Ishikawa (cell line): ENCODE data around the gene KIF6.

Experiments
- CEBPB ChIP-seq: IDR thresholded peaks from 2 replicates; pipeline ENCODE4 v1.6.1; 2012
- CREB1 ChIP-seq: IDR thresholded peaks from 2 replicates; pipeline ENCODE4 v1.6.1; 2012; ENCODE audit warnings: low read depth
- EGR1 ChIP-seq: IDR thresholded peaks from 2 replicates; pipeline ENCODE4 v1.6.1; 2012
- EP300 ChIP-seq: IDR thresholded peaks from 2 replicates; pipeline ENCODE4 v1.6.1; 2012; ENCODE audit warnings: borderline replicate concordance
- FOXM1 ChIP-seq: IDR thresholded peaks from 2 replicates; pipeline ENCODE4 v1.6.1; 2012; ENCODE audit warnings: low read depth, borderline replicate concordance
- MAX ChIP-seq: IDR thresholded peaks from 2 replicates; pipeline ENCODE4 v1.6.1; 2012
- NFIC ChIP-seq: IDR thresholded peaks from 2 replicates; pipeline ENCODE4 v1.6.1; 2012
- RAD21 ChIP-seq: IDR thresholded peaks from 2 replicates; pipeline ENCODE4 v1.6.1; 2012; ENCODE audit warnings: low read depth
- TAF1 ChIP-seq: IDR thresholded peaks from 2 replicates; pipeline ENCODE4 v1.6.1; 2012; ENCODE audit warnings: low read depth, mild to moderate bottlenecking
- TCF12 ChIP-seq: IDR thresholded peaks from 2 replicates; pipeline ENCODE4 v1.6.1; 2012; ENCODE audit warnings: low read depth
- TEAD4 ChIP-seq: IDR thresholded peaks from 2 replicates; pipeline ENCODE4 v1.6.1; 2012
- YY1 ChIP-seq: IDR thresholded peaks from 2 replicates; pipeline ENCODE4 v1.6.1; 2012; ENCODE audit warnings: low read depth
- ZBTB7A ChIP-seq: IDR thresholded peaks from 2 replicates; pipeline ENCODE4 v1.6.1; 2012; ENCODE audit warnings: low read depth
- TF ChIP-seq, protein P1 (sequence below): IDR thresholded peaks from 2 replicates; pipeline ENCODE4 v1.6.1; 2012; ENCODE audit warnings: low read depth, mild to moderate bottlenecking
- TF ChIP-seq, protein P2 (sequence below): IDR thresholded peaks from 2 replicates; pipeline ENCODE4 v1.6.1; 2012

KIF6 gene

DNA sequence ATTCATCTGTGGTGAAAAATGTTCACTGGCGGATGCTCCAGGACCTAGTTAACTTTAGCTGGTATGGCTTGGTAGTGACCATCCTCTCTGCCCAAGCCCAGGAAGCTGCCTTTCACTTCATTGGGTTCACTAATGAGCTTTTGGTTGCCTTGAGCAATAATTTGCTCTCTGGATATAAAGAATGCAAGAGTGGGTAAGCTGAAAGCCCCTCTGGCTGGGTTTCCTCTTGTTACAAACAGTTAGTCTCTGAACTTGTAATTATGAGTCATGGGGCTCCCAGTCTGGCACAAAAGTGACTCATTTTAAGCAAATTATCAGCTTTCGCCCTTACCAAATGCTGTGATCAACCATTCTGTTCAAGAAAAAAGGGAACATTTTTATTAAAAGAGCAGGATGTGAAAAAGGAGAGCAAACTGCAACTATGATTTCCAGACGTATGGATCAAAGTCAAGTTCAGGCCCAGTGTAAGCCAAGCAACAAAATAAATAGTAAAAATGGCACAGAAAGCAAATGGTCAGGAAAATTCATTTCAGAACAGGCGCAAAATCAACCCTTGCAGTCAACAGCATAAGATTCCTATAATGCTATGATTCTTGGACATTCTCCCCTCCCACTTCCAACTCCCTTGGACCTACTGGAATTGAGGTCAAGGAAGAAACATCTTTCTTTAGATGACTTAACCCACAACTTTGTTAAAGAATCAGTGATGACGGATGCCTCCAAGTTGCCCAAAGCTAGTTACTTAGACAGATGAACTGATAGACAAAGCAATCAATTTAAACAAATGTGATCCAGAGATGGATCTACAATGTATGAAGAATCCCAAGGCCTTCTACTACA lies 272.7 kb downstream of the KIF6 start:
- TF ChIP-seq EGR1, result no peak
- no peak for TF ChIP-seq NFIC
- no peak for TF ChIP-seq YY1
- TF ChIP-seq, protein P1, sequence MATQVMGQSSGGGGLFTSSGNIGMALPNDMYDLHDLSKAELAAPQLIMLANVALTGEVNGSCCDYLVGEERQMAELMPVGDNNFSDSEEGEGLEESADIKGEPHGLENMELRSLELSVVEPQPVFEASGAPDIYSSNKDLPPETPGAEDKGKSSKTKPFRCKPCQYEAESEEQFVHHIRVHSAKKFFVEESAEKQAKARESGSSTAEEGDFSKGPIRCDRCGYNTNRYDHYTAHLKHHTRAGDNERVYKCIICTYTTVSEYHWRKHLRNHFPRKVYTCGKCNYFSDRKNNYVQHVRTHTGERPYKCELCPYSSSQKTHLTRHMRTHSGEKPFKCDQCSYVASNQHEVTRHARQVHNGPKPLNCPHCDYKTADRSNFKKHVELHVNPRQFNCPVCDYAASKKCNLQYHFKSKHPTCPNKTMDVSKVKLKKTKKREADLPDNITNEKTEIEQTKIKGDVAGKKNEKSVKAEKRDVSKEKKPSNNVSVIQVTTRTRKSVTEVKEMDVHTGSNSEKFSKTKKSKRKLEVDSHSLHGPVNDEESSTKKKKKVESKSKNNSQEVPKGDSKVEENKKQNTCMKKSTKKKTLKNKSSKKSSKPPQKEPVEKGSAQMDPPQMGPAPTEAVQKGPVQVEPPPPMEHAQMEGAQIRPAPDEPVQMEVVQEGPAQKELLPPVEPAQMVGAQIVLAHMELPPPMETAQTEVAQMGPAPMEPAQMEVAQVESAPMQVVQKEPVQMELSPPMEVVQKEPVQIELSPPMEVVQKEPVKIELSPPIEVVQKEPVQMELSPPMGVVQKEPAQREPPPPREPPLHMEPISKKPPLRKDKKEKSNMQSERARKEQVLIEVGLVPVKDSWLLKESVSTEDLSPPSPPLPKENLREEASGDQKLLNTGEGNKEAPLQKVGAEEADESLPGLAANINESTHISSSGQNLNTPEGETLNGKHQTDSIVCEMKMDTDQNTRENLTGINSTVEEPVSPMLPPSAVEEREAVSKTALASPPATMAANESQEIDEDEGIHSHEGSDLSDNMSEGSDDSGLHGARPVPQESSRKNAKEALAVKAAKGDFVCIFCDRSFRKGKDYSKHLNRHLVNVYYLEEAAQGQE, result no peak

DNA sequence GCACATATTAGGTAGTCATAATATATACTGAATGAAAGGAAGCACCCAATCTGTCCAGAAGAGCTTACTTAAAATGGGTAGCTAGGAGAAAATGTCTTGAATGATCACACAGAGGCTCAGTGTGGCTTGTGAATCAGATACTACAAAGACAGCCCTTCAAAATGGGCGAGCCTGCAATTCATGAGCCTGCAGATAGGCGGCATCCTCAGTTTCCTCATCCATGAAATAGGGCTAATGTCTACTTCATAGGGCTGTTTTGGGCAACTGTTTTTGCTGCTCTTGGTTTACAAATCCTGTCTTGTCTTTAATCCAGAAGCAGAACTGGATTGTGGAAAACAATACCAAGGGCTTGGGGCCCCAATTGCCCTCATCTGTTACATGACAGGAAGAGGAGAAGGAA lies 273.4 kb downstream of the KIF6 start:
- TF ChIP-seq CREB1, result no peak
- peak; percentile 27; the same call in 1 of the 2 replicates for TF ChIP-seq RAD21
- no peak for TF ChIP-seq TEAD4
- TF ChIP-seq EGR1, result no peak
- no peak for TF ChIP-seq MAX
- no peak for TF ChIP-seq TCF12

DNA sequence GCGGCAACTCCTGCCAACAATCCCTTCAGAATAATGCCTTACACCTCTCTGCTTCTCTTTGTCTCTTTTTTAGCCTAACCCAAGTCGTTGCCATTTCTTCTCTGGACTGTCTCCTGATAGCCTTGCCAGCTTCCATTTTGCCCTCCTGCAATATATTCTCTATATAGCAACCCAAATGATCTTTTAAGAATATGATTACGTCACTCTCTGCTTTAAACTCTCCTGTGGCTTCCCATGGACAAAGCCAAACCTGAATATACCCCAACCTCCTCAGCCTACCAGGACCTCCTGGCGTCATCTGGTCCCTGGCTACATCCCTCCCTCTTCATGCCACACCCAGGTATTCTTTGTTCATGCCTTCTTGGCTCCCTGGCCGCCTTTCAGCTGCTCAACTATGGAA lies 276.2 kb downstream of the KIF6 start:
- TF ChIP-seq CREB1 (no peak), TEAD4 (no peak), YY1 (no peak), EP300 (no peak), FOXM1 (no peak), EGR1 (no peak), TAF1 (no peak), ZBTB7A (no peak), TCF12 (no peak), MAX (no peak), CEBPB (no peak), NFIC (no peak), RAD21 (no peak)
- TF ChIP-seq, protein P1, result no peak
- TF ChIP-seq, protein P2, sequence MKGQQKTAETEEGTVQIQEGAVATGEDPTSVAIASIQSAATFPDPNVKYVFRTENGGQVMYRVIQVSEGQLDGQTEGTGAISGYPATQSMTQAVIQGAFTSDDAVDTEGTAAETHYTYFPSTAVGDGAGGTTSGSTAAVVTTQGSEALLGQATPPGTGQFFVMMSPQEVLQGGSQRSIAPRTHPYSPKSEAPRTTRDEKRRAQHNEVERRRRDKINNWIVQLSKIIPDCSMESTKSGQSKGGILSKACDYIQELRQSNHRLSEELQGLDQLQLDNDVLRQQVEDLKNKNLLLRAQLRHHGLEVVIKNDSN, result no peak

DNA sequence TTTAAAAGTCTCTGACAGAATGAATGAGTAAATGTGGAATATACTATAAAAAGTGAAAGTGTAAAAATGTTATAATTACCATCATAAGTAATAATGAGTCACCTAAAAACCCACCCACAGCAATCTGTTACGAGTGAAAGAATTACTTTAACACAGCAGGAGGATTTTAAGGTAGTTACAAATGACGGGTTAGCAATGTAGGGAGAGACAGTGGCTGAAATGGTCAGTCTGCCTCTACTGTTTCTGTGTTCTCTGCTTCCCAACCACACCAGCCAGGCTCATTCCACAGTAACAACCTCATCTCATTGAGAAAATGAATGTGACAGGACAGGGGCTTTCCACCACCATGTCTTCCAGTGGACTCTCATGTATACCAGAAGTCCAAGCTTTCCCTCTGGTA lies 278.3 kb downstream of the KIF6 start:
- TF ChIP-seq TCF12 (no peak), ZBTB7A (no peak), EGR1 (no peak), TAF1 (no peak), CREB1 (no peak), FOXM1 (no peak), NFIC (no peak), RAD21 (no peak)
- TF ChIP-seq, protein P1, result no peak

DNA sequence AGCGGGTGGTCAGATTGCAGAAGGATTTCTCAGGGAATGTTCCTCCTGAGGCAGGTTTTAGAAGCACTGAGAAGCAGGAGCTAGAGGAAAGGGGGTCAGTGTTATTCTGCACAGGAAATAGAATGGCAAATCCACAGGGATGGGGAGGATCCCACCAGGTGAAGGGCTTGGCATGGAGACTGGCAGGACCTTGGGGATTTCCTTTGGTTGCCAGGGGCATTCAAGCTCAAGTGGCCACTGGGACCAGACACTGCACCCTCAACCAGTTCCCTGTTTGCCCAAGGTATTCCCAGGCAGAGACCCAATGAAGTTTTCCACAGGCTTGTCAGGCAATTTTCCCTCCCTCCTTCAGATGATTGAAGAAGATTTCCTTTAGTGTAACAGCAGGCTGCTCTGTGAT lies 279.5 kb downstream of the KIF6 start:
- no peak for TF ChIP-seq MAX
- no peak for TF ChIP-seq FOXM1
- TF ChIP-seq, protein P1, result no peak
- TF ChIP-seq EP300, result no peak
- no peak for TF ChIP-seq YY1
- TF ChIP-seq TAF1, result no peak
- no peak for TF ChIP-seq CEBPB
- no peak for TF ChIP-seq RAD21
- TF ChIP-seq EGR1, result no peak
- TF ChIP-seq TEAD4, result no peak
- no peak for TF ChIP-seq ZBTB7A
- no peak for TF ChIP-seq TCF12
